Fibroblast of the aortic adventitia (primary cell): ENCODE data around the gene BPGM. TPM values are rescaled to one million over a fixed set of nuclear protein-coding genes. Genes with fewer than 3 reads are reported as not detected.

Experiments used
- DNase-seq: peaks from one replicate; pipeline ENCODE4 v3.0.0-alpha.2; 2010; ENCODE audit warnings: low read depth
- H3K4me3 ChIP-seq: 2 replicates; pipeline ENCODE4 v1.5.1; 2011; ENCODE audit warnings: low read depth, mild to moderate bottlenecking, control low read depth, low read length, moderate library complexity
- CTCF ChIP-seq: IDR thresholded peaks from 2 replicates; pipeline ENCODE4 v1.5.1; 2011; ENCODE audit warnings: mild to moderate bottlenecking, low read length, control low read depth, inconsistent platforms; ENCODE audit not compliant: insufficient read depth
- total RNA-seq: library from RNA; depleted of rRNA; stranded (reverse); fragments of >200 nt; gene quantifications from 2 replicates; pipeline ENCODE4 v1.2.3, GENCODE V29; 2012; ENCODE audit warnings: low replicate concordance

BPGM gene
- total RNA-seq, 1 donor, result 52.4 TPM

- no peak for TF ChIP-seq CTCF
- DNase-seq, result no peak
- H3K4me3 ChIP-seq, result no peak overlapping the region
These were observed 23.5 kb upstream of the BPGM start for GRCh38 chr7:134623193-134623592.

- DNase-seq, result peak; percentile 39
- no peak for TF ChIP-seq CTCF
- H3K4me3 ChIP-seq, result no peak overlapping the region
These were observed 21.1 kb upstream of the BPGM start for GRCh38 chr7:134625550-134625949.

- no peak overlapping the region for H3K4me3 ChIP-seq
- no peak for TF ChIP-seq CTCF
- no peak for DNase-seq
These were observed 19.4 kb upstream of the BPGM start for GRCh38 chr7:134627109-134627774.

- no peak for DNase-seq
- TF ChIP-seq CTCF, result no peak
- H3K4me3 ChIP-seq, result no peak overlapping the region
These were observed 18.9 kb upstream of the BPGM start for GRCh38 chr7:134627775-134628153.

- no peak for TF ChIP-seq CTCF
These were observed 17.2 kb upstream of the BPGM start for GRCh38 chr7:134629445-134629844.

GRCh38 chr7:134630237-134630636 is 16.4 kb upstream of the BPGM start:
- no peak for TF ChIP-seq CTCF
- no peak for DNase-seq
- H3K4me3 ChIP-seq, result no peak overlapping the region

More at GRCh38 chr7:134629445-134629844, 17.2 kb upstream of the BPGM start:
- no peak for DNase-seq
- H3K4me3 ChIP-seq, result no peak overlapping the region

- no peak for DNase-seq
- no peak for TF ChIP-seq CTCF
- H3K4me3 ChIP-seq, result no peak overlapping the region
These were observed 15.8 kb upstream of the BPGM start for GRCh38 chr7:134630893-134631292.
